D721Med (cell line): ENCODE measurements around the gene ADAMTSL3.

Experiments
- DNase-seq: peaks from one replicate; pipeline ENCODE4 v3.0.0; 2011; ENCODE audit warnings: low spot score; ENCODE audit not compliant: insufficient read length
- FAIRE-seq: peaks from 2 replicates; lab custom pipeline; 2011; peaks lifted over from hg19 to GRCh38; lab: Jason Lieb, UNC
- CTCF ChIP-seq: IDR thresholded peaks from 2 replicates; pipeline ENCODE4 v1.5.1; 2012; ENCODE audit warnings: mild to moderate bottlenecking, control low read depth; ENCODE audit not compliant: insufficient read depth; ENCODE audit errors: missing control alignments

Gene ADAMTSL3

DNA sequence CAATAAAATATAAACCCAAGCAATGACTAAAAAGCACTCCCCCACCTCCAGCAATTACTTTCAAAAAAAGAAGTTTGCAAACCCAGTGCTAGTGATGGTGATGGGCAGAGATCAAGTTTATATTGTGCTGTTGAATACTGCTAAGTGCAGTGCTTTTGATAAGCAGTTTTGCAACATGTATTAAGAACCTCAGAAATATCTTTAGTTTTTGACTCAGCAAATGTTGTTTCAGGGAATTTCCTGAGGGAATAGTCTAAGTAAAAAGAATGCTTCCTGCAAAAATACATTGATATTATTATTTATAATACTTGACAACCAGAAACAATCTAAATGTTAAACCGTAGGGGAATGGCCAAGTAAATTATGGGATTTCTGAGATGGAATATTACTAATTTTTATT is 69.3 kb downstream of the ADAMTSL3 start:
- no peak for TF ChIP-seq CTCF
- no peak for DNase-seq
- no peak for FAIRE-seq

DNA sequence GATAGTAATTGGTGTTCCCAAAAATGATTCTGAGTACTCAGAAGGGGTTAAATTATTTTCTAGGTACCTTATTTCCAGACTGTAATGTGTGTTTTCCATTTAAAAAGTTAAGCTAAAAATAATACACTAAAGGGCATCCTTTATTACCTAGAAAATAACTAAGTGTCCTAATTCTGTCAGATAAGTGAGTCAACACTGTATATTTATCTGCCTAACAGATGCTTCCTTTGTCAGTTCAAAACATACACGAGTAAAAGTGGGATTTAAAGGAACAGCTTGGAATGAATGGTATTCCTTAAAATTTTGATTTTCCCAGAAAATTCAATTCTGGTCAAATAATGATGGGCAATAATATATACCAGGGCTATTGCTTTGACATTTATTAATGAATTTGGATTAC is 78.3 kb downstream of the ADAMTSL3 start:
- DNase-seq = no peak
- TF ChIP-seq CTCF = no peak
- peak; percentile 16 for FAIRE-seq

DNA sequence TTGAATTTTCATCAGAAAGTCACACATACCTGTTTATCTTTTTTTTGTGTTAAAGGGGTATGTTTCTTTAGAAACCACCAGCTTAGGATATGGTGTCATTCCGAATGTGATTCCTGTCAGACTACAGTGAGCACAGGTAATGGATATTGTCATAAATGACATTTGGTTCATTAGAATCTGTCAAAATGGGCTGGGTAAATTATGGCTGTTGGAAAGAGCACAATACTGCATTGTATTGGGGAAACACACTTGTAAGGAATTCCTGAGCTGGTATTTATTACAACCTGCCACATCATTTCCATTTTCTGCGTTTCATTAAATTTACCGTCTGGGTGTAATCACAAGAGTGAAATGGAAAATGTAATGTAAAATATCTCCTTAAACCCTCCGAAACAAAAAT is 78.8 kb downstream of the ADAMTSL3 start:
- no peak for TF ChIP-seq CTCF
- DNase-seq = no peak
- FAIRE-seq = no peak

- FAIRE-seq (no peak), DNase-seq (no peak)
- no peak for TF ChIP-seq CTCF
These were observed 79.3 kb downstream of the ADAMTSL3 start for GRCh38 chr15:83733206-83733605.

- TF ChIP-seq CTCF = no peak
- FAIRE-seq (no peak), DNase-seq (no peak)
These were observed 79.8 kb downstream of the ADAMTSL3 start for GRCh38 chr15:83733691-83734090.

- DNase-seq = no peak
- FAIRE-seq = no peak
- TF ChIP-seq CTCF = no peak
These were observed 80.6 kb downstream of the ADAMTSL3 start for GRCh38 chr15:83734487-83734886.

DNA sequence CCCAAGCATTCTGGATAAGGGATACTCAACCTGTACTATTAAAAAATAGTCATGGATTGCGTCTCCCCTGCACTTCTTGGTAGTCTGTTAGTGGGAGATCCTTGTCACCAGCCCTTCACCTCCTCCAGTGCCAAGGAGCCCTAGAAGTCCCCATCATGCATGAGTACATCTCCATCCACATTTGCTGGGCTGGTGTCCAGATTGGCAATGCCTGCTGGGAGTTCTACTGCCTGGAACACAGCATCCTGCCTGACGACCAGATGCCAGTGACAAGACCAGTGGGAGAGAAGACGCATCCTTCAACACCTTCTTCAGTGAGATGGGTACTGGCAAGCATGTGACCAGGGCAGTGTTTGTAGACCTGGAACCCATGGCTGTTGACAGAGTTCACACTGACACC is 85.7 kb downstream of the ADAMTSL3 start:
- no peak for DNase-seq
- no peak for TF ChIP-seq CTCF
- FAIRE-seq = no peak
